Skeletal muscle cell (primary cell): ENCODE measurements around the gene CBFA2T2.
"Not testable (repeated sequence)": the region's sequence is repeated elsewhere in the genome, so short reads cannot be mapped to it uniquely, and the experiment has no call there.

Source experiments
- DNase-seq: peaks from one replicate; pipeline ENCODE4 v3.0.0-alpha.2; 2010; ENCODE audit warnings: low read depth
- H3K4me3 ChIP-seq: 2 replicates; pipeline ENCODE4 v1.5.1; 2011; ENCODE audit warnings: low read depth, mild to moderate bottlenecking, control low read depth, low read length, moderate library complexity

Gene CBFA2T2

DNA sequence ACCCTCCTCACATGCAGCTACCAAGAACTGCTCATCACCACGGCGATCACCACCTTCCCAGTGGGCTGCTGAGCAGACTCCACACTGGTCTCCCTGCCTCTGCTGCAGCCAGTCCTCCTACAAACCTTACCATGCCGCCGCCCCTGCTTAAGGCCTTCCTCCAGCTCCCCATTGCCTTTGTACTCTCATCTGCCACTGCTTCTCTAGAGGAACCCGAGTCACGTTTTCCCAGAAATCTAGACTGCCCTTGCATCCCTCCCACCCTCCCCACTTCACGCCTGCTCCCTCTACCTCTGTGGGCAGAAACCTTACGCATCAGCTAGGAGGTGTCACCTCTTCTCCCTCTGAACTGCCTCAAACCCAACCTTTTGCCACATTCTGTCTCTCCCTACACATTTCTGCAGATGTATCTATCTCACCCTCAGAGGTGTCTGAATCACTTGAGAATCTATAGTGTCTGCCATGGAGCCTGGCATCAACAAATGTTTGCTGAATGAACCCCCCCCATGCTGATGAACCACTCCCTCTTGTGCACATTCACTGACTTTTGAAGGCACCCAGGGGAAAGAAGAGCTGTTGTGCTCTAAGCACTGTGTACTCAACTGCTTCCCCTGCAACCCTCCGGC lies 191.9 kb downstream of the CBFA2T2 start:
- DNase-seq: no peak
- H3K4me3 ChIP-seq: no peak overlapping the region

DNA sequence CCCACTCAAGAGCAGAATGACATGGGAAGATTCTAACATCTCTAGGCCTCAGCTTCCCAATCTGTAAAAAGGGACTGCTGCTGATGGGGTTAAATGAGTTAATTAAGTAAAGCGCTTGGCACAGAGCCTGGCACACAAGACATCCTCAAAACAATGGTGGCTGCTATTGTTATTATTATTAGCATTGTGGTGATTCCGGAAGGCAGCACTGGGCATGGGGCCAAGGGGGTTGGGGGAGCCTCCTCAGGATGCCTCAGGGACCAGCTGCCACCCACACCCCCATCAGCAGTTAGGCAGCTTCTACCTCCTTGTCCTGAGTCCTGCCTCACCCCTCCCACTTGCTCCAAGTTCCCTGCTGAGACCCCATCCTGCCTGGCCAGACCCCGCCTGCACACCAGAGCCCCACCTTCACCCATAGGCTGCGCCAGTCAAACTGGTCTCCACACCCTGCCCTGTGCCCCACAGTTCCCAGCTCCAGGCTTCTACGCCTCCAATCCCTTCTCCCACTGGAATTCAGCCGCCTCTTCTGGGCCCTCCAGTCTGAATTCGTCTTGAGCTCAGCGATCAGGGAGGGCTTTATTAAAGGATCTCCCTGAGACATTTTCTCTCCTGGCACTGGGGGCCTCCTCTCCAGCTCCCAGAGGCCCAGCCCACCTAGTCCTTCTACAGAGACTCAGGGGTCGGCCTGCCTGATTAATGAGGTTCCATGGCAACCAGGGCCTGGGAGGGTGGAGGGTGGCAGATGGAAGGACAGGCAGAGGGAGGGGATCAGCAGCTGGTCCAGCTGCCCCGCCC lies 194.8 kb downstream of the CBFA2T2 start:
- peak overlapping the region; percentile 44 for H3K4me3 ChIP-seq
- DNase-seq: no peak

GRCh38 chr20:33685328-33686099 lies 195.6 kb downstream of the CBFA2T2 start:
- H3K4me3 ChIP-seq: peak overlapping the region; percentile 44
- no peak for DNase-seq

GRCh38 chr20:33686100-33686983 lies 196.4 kb downstream of the CBFA2T2 start, which contains the start of gene E2F1:
Gene E2F1, minus strand, starts transcription at chr20:33686385. Its CDS starts 121 bp downstream, at chr20:33686264.
- peak; percentile 57 for DNase-seq
- peak within 1 kb of the TSS; percentile 44 for H3K4me3 ChIP-seq

DNA sequence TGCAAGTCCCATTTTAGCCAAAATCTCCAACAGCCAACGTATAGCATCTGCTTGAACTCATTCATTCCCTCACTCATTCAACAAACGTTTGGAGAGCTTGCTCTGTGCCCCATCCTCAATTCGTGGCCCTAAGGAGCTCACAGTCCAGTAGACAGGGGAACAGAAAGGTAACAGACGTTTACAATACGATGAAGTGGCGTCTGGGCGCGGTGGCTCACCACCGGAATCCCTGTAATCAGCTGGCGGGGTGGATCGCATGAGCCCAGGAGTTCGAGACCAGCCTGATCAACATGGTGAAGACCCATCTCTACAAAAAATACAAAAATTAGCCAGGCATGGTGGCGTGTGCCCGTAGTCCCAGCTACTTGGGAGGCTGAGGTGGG lies 197.1 kb downstream of the CBFA2T2 start:
- H3K4me3 ChIP-seq: no peak overlapping the region
- DNase-seq: no peak

DNA sequence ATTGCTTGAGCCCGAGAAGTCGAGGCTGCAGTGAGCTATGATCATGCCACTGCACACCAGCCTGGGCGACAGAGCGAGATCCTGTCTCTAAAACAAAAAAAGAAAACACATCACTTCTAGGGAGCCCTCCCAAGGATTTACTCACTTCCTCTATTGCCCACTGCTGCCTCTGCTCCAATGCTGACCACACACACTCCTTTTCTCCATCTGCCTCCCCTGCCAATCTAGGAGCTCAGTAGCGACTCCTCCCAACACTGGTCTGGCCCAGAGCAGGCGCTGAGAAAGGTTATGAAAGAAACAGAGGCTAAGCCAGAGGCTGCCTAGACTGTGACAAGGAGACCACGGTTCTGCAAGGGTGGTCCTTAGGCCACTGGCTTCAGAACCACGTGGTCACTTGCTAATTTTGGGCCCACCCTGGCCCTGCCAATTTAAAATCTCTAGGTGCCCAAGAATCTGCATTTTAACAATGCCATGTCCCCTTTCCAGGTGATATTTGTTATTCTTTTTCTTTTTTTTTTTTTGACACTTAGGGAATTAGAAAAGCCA lies 197.5 kb downstream of the CBFA2T2 start:
- no peak for DNase-seq

GRCh38 chr20:33687993-33688937 lies 198.4 kb downstream of the CBFA2T2 start:
- no peak for DNase-seq
- no peak overlapping the region for H3K4me3 ChIP-seq

More for the DNA sequence above, 197.5 kb downstream of the CBFA2T2 start:
- H3K4me3 ChIP-seq: no peak overlapping the region

DNA sequence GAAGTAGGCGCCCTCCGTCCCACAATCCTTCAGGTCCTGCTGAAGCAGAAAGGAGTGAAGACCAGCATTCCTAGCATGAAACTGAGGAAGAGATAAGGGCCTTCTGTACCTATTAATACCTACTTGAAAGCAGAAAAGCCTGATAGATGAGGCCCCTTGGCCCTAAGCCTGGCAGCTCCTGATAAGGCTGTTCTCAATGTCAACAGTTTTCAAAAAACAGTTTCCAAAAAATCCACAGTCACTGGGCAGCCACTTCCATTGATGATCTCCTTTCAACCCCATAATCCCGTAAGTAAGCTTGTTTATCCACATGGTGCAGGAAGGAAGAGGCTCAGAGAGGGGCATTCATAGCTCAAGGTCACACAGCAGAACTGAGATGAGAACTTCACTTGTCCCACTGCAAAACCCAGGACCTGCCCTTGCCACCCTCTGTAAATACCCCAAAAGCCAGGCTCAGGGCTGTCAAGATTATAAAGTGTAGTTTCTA lies 199.1 kb downstream of the CBFA2T2 start:
- H3K4me3 ChIP-seq: no peak overlapping the region
- DNase-seq: no peak

DNA sequence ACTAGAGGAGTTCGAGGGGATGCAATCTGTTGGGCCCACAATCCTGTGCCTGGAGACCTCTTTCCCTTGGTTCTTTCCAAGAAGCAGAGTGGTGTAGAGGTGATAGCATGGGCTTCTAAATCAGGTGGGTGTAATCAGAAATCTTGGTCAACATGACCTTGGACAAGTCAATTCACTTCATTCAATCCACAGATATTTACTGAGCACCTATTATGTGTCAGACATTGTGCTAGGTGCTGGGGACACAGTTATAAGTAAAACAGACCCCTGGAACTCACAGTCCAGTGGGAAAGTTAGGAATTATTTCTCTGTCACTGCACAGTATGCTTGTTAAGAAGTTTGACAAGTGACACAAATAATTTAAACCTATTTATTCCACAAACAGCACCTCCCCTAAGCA lies 199.6 kb downstream of the CBFA2T2 start:
- H3K4me3 ChIP-seq: no peak overlapping the region
- no peak for DNase-seq

DNA sequence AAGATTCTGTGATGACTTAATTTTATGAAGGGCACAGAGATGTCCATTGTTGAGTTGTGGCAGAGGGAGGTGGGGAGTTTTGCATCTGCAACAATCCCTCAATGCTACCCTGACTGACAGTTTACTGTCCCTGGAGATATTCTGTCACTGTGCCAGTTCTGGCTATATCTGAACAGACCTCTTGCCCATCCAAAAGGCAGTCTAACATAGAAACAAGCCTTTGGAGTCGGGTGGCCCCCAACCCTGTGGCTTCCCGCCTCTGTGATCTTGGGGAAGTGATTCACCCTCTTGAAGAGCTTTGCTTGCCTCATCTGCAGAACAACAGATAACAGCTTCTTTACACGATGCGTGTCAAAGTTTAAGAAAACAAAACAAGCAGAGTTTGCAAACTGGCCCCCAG lies 200.1 kb downstream of the CBFA2T2 start:
- no peak for DNase-seq
- no peak overlapping the region for H3K4me3 ChIP-seq

- H3K4me3 ChIP-seq: no peak overlapping the region
- no peak for DNase-seq
These were observed 203.4 kb downstream of the CBFA2T2 start for GRCh38 chr20:33693289-33693688.

DNA sequence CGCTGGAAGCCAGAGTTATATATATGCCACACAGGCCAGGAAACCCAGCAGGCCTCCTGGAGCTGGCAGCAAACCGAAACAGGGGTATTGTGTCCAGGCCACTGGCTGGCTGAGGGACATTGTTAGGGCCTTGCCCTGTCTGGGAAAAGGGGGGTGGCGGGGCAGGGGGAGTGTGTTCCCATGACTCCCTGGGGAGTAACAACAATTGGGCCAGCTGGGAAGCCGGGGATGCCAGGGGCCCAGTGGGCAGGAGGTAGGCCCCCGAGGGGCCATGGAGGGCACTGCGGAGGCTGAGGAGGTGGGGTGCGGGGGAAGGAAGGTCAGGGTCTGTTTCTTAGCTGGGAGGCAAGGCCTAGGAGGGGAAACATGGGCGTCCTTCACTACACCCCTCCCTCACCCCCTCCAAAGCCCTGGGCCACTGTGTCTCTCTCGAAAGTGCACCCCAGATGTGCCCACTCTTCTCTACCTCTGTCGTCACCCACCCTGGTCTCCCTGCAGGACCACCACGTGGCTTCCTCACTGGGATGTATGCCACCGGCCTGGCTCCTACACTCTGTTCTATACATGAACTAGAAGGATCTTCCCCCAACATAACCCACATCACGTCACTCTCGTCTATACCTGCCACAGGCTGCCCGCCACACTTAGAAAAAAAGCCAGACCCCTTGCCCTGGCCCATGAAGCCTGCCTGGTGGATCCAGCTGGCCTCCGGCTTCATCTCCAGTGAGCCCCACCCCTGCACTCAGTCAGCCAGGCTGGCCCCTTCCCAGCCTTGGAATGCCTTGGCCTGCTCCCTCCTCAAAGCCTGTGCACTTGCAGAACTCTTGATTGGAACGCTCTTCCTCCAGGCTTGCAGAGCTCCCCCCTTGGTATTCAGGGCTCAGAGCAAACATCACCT lies 204.1 kb downstream of the CBFA2T2 start:
- no peak for DNase-seq
- H3K4me3 ChIP-seq: no peak overlapping the region

GRCh38 chr20:33694639-33695012 lies 204.7 kb downstream of the CBFA2T2 start:
- no peak for DNase-seq
- no peak overlapping the region for H3K4me3 ChIP-seq

- no peak overlapping the region for H3K4me3 ChIP-seq
- no peak for DNase-seq
These were observed 206.6 kb downstream of the CBFA2T2 start for GRCh38 chr20:33696448-33696847.

- no peak for DNase-seq
- H3K4me3 ChIP-seq: no peak overlapping the region
These were observed 207.2 kb downstream of the CBFA2T2 start for GRCh38 chr20:33697129-33697528.

GRCh38 chr20:33698966-33699365 lies 209.1 kb downstream of the CBFA2T2 start:
- H3K4me3 ChIP-seq, DNase-seq: not testable (repeated sequence)
